ENCODE measurements around the gene NEMP2.

Gene NEMP2

DNA sequence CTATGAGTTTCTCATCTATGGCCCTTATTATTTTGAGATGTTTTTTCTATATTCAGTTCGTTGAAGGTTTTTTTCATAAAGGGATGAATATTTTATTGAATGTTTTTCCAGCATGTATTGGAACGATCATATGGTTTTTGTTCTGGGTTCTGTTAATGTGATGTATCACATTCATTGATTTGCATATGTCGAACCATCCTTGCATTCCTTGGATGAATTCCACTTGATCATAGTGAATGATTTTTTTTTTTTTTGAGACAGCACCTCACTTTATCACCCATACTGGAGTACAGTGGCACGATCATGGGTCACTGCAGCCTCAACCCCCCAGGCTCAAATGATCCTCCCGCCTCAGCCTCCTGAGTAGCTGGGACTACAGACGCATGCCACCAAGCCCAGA is 5.5 kb upstream of the NEMP2 start:
- H3K4me2 ChIP-seq = no peak overlapping the region
- H3K27me3 ChIP-seq = no peaks in the 10 kb centered on the region
- H3K4me3 ChIP-seq = no peak overlapping the region
- H3K9ac ChIP-seq = no peak overlapping the region
- peaks cover 56% of the 10 kb centered on the region for H3K9me3 ChIP-seq
- H3K4me1 ChIP-seq = peaks cover 12% of the 10 kb centered on the region; the same call in 1 of the 2 replicates
- H3K36me3 ChIP-seq = peaks cover 18% of the 10 kb centered on the region
- H4K20me1 ChIP-seq = no peaks in the 10 kb centered on the region
- no peak overlapping the region for H3K27ac ChIP-seq
- TF ChIP-seq Cebpa-rat (IDR thresholded peaks at IDR 0.05) = no peak

- Histone ChIP-seq H3K27ac (no peak overlapping the region), H3K4me3 (no peak overlapping the region), H3K9me3 (peaks cover 54% of the 10 kb centered on the region)
These were observed 3.7 kb upstream of the NEMP2 start for GRCh38 chr2:190538201-190538600.

GRCh38 chr2:190537765-190538164 is 3.2 kb upstream of the NEMP2 start:
- no peak overlapping the region for H3K27ac ChIP-seq
- H3K36me3 ChIP-seq = peaks cover 18% of the 10 kb centered on the region
- H4K20me1 ChIP-seq = no peaks in the 10 kb centered on the region
- peaks cover 23% of the 10 kb centered on the region for H3K4me1 ChIP-seq
- H3K27me3 ChIP-seq = no peaks in the 10 kb centered on the region
- no peak overlapping the region for H3K4me2 ChIP-seq
- no peak for TF ChIP-seq Cebpa-rat (IDR thresholded peaks at IDR 0.05)
- no peak overlapping the region for H3K9ac ChIP-seq
- peaks cover 52% of the 10 kb centered on the region for H3K9me3 ChIP-seq
- no peak overlapping the region for H3K4me3 ChIP-seq

More at GRCh38 chr2:190538201-190538600, 3.7 kb upstream of the NEMP2 start:
- Histone ChIP-seq H3K36me3 (peaks cover 18% of the 10 kb centered on the region), H3K4me2 (no peak overlapping the region), H4K20me1 (no peaks in the 10 kb centered on the region), H3K9ac (no peak overlapping the region), H3K4me1 (peaks cover 19% of the 10 kb centered on the region), H3K27me3 (no peaks in the 10 kb centered on the region)
- TF ChIP-seq Cebpa-rat (IDR thresholded peaks at IDR 0.05) = no peak

DNA sequence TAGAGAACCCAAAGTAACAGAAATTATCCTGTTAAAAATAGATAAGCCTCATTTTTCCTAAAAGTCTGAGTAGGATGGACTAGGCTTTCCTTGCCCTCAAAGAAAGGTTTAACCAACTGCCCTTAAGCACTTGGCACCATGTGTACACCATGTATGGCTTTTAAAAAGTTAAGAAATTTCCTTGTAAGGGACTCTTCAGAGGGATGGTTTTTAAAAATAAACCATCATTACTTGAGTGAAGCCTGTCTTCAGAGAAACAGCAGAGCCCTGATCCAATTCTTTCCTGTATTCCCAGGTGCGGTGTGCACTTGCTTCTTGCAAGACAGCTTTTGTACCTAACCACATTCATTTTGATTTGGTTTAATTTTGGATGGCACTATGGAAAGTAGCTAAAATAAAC is 1.1 kb upstream of the NEMP2 start:
- Histone ChIP-seq H3K9ac (peak overlapping the region; percentile 94; the same call in 1 of the 2 replicates), H3K4me3 (peak overlapping the region; percentile 73)
- no peak for TF ChIP-seq Cebpa-rat (IDR thresholded peaks at IDR 0.05)

GRCh38 chr2:190535121-190535439 is 558 bp upstream of the NEMP2 start:
- peak overlapping the region; percentile 94 for H3K27ac ChIP-seq

More for the DNA sequence above, 1.1 kb upstream of the NEMP2 start:
- Histone ChIP-seq H4K20me1 (no peaks in the 10 kb centered on the region), H3K27ac (peak overlapping the region; percentile 31; the same call in 1 of the 2 replicates), H3K4me1 (peaks cover 44% of the 10 kb centered on the region), H3K36me3 (peaks cover 17% of the 10 kb centered on the region), H3K4me2 (peak overlapping the region; percentile 96), H3K9me3 (peaks cover 33% of the 10 kb centered on the region), H3K27me3 (no peaks in the 10 kb centered on the region)

GRCh38 chr2:190533968-190534309 is 583 bp downstream of the NEMP2 start:
- Histone ChIP-seq H3K4me2 (peak overlapping the region; percentile 96), H3K27me3 (no peaks in the 10 kb centered on the region), H3K27ac (peak overlapping the region; percentile 94), H3K36me3 (peaks cover 9% of the 10 kb centered on the region; the same call in 1 of the 2 replicates), H3K4me3 (peak overlapping the region; percentile 73), H3K4me1 (peaks cover 54% of the 10 kb centered on the region), H4K20me1 (no peaks in the 10 kb centered on the region), H3K9me3 (peaks cover 19% of the 10 kb centered on the region), H3K9ac (peak overlapping the region; percentile 94)
- TF ChIP-seq Cebpa-rat (IDR thresholded peaks at IDR 0.05) = no peak

More at GRCh38 chr2:190535121-190535439, 558 bp upstream of the NEMP2 start:
- Histone ChIP-seq H4K20me1 (no peaks in the 10 kb centered on the region), H3K9ac (peak overlapping the region; percentile 94), H3K4me2 (peak overlapping the region; percentile 96), H3K4me3 (peak overlapping the region; percentile 73), H3K9me3 (peaks cover 28% of the 10 kb centered on the region), H3K4me1 (peaks cover 49% of the 10 kb centered on the region), H3K36me3 (peaks cover 12% of the 10 kb centered on the region), H3K27me3 (no peaks in the 10 kb centered on the region)
- no peak for TF ChIP-seq Cebpa-rat (IDR thresholded peaks at IDR 0.05)

GRCh38 chr2:190533175-190533967 is 1.2 kb downstream of the NEMP2 start:
- Histone ChIP-seq H3K36me3 (peaks cover 9% of the 10 kb centered on the region; the same call in 1 of the 2 replicates), H3K9ac (peak overlapping the region; percentile 94), H3K4me2 (peak overlapping the region; percentile 96), H3K4me3 (peak overlapping the region; percentile 73), H3K27ac (peak overlapping the region; percentile 94), H3K27me3 (no peaks in the 10 kb centered on the region), H3K9me3 (peaks cover 13% of the 10 kb centered on the region), H3K4me1 (peaks cover 54% of the 10 kb centered on the region), H4K20me1 (no peaks in the 10 kb centered on the region)
- TF ChIP-seq Cebpa-rat (IDR thresholded peaks at IDR 0.05) = no peak

DNA sequence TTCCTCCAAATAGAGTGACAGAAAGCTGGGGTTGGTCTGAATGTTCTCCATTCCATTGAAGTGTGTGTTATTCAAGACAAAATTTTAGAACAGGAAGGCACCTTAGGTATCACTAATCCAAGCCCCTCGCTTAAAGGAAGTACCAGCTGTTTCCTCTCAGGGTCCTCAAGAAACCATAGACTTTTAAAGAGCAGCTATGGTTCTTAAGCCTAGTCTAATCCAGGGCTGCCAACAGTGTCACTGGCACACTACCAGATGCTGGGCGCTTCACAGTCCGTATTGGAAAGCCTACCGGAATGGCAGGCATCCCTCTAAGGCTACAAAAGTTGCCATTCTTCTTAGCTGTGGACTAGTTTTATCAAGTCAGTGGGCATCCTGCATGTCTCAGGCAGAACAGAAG is 1.9 kb downstream of the NEMP2 start:
- Histone ChIP-seq H3K27ac (no peak overlapping the region), H3K27me3 (no peaks in the 10 kb centered on the region), H3K9me3 (peaks cover 6% of the 10 kb centered on the region), H3K9ac (no peak overlapping the region), H3K4me3 (no peak overlapping the region; the same call in 1 of the 2 replicates), H4K20me1 (no peaks in the 10 kb centered on the region), H3K36me3 (0 out of 2 replicates have a peak, but pooled peaks cover 5% of the 10 kb centered on the region), H3K4me2 (peak overlapping the region; percentile 96), H3K4me1 (peaks cover 54% of the 10 kb centered on the region)
- TF ChIP-seq Cebpa-rat (IDR thresholded peaks at IDR 0.05) = no peak

DNA sequence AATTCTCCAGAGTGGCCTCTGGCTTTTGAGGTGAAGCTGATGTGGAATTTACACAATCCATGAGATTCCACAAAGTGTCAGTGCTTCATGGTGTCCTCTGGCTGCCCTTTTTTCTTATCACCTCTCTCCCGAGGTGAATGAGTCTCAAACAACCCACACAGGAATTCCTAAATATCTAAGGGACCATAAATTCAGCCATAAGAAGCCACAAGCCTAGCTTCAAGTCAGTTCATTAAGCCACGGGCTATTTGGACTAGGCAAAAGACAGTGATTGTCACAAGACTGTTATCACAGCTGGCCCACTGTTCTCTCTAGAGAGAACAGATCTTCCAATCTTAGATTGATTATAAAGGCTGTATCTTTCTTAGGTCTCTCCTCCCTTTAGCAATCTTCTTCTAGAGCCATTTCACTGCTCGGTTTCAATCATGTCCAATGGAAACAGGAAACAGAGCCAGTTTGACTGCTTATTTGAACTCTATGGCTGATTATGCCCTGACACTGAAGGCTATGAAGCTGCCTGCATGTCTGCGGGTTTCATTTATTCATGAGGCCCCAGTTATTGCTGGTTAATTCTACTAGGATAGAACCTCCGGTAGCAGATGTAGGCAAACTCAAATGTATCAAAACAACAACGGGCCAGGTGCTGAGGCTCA is 4.1 kb downstream of the NEMP2 start:
- TF ChIP-seq Cebpa-rat (IDR thresholded peaks at IDR 0.05) = no peak
- peak overlapping the region; percentile 10; the same call in 1 of the 2 replicates for H3K27ac ChIP-seq
- H3K4me2 ChIP-seq = peak overlapping the region; percentile 42
- no peaks in the 10 kb centered on the region; the same call in 1 of the 2 replicates for H3K36me3 ChIP-seq
- H3K9ac ChIP-seq = no peak overlapping the region
- H3K27me3 ChIP-seq = no peaks in the 10 kb centered on the region
- H3K4me3 ChIP-seq = no peak overlapping the region
- H3K4me1 ChIP-seq = peaks cover 44% of the 10 kb centered on the region
- H4K20me1 ChIP-seq = no peaks in the 10 kb centered on the region
- H3K9me3 ChIP-seq = no peaks in the 10 kb centered on the region
